Body of pancreas (tissue), 4 donors: ENCODE data around the gene SUSD3.

ENCODE experiments used
- POLR2A ChIP-seq, 3 donors: fragments of 450-650 bp; IDR thresholded peaks; one replicate each; pipeline ENCODE4 v1.6.1; 2016; ENCODE audit warnings: antibody characterized with exemption in 3 of 3, mild to moderate bottlenecking in 2 of 3
- TF ChIP-seq, protein P1 (sequence below), 7 experiments: fragments of 450-650 bp in 4 of 7; fragments of 200-600 bp in 3 of 7; sonication (generic) in 3 of 7; IDR thresholded peaks; one replicate each; pipeline ENCODE4 v1.5.1; 2016 to 2019; ENCODE audit warnings: antibody characterized with exemption in 7 of 7

GRCh38 chr9:93097511-93098201 is 39.2 kb downstream of the SUSD3 start:
- TF ChIP-seq, protein P1, sequence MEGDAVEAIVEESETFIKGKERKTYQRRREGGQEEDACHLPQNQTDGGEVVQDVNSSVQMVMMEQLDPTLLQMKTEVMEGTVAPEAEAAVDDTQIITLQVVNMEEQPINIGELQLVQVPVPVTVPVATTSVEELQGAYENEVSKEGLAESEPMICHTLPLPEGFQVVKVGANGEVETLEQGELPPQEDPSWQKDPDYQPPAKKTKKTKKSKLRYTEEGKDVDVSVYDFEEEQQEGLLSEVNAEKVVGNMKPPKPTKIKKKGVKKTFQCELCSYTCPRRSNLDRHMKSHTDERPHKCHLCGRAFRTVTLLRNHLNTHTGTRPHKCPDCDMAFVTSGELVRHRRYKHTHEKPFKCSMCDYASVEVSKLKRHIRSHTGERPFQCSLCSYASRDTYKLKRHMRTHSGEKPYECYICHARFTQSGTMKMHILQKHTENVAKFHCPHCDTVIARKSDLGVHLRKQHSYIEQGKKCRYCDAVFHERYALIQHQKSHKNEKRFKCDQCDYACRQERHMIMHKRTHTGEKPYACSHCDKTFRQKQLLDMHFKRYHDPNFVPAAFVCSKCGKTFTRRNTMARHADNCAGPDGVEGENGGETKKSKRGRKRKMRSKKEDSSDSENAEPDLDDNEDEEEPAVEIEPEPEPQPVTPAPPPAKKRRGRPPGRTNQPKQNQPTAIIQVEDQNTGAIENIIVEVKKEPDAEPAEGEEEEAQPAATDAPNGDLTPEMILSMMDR (IDR thresholded peaks at IDR 0.05) = no peak
- no peak for TF ChIP-seq POLR2A (IDR thresholded peaks at IDR 0.05)
